Loucy (cell line): Measurements from ENCODE around the gene TRIL.

Source experiments
- CTCF ChIP-seq: fragments of 200-600 bp; sonication (generic); conservative IDR thresholded peaks from 2 replicates; pipeline ENCODE4 v1.5.1; 2014; ENCODE audit warnings: mild to moderate bottlenecking, antibody characterized with exemption, low read length
- EZH2phosphoT487 ChIP-seq: fragments of 200-600 bp; IDR thresholded peaks from 2 replicates; pipeline ENCODE4 v1.6.1; 2018; ENCODE audit warnings: antibody characterized with exemption, mild to moderate bottlenecking, moderate library complexity, borderline replicate concordance

GRCh38 chr7:28973591-28973990 is 15.5 kb upstream of the TRIL start:
- TF ChIP-seq CTCF, result no peak
- TF ChIP-seq EZH2phosphoT487, result no peak
